Left lung (tissue), 14 donors: Measurements from ENCODE around the gene MBOAT2. TPM values are rescaled to one million over a fixed set of nuclear protein-coding genes. Genes with fewer than 3 reads are reported as not detected.
A peak's percentile ranks its signal among the peaks of the same experiment; 100 is the strongest.
"Not testable (repeated sequence)": the region's sequence is repeated elsewhere in the genome, so short reads cannot be mapped to it uniquely, and the experiment has no call there.

Experiments used
- ATAC-seq: fragments of 200-7000 bp; cut with Tn5 transposase; one replicate; pipeline ENCODE4 v1.9.1; 2020; ENCODE audit warnings: moderate library complexity
- DNase-seq, 4 donors: peaks; one replicate each; pipeline ENCODE4 v3.0.0-alpha.2; 2013 to 2020
- H3K27ac ChIP-seq, 2 donors: fragments of 200-600 bp; sonication (generic) in 1 of 2; one replicate each; pipeline versions ENCODE4 v1.5.0 to v1.8.0; 2020 to 2021
- H3K27me3 ChIP-seq, 2 donors: fragments of 200-600 bp; sonication (generic) in 1 of 2; one replicate each; pipeline versions ENCODE4 v1.5.0 to v1.8.0; 2020 to 2021
- H3K36me3 ChIP-seq, 2 donors: fragments of 200-600 bp; sonication (generic) in 1 of 2; one replicate each; pipeline versions ENCODE4 v1.5.0 to v1.8.0; 2020 to 2021
- H3K4me1 ChIP-seq, 2 donors: fragments of 200-600 bp; one replicate each; pipeline ENCODE4 v1.8.0; 2021
- H3K4me3 ChIP-seq, 2 donors: fragments of 200-600 bp; sonication (generic) in 1 of 2; one replicate each; pipeline versions ENCODE4 v1.5.0 to v1.8.0; 2020 to 2021; ENCODE audit warnings: mild to moderate bottlenecking in 1 of 2
- H3K9me3 ChIP-seq, 2 donors: fragments of 200-600 bp; sonication (generic) in 1 of 2; one replicate each; pipeline versions ENCODE4 v1.5.0 to v1.8.0; 2020 to 2021
- CTCF ChIP-seq, 2 donors: fragments of 200-600 bp; sonication (generic) in 1 of 2; IDR thresholded peaks; one replicate each; pipeline versions ENCODE4 v1.5.0 to v1.8.0; 2021; ENCODE audit warnings: antibody characterized with exemption in 2 of 2
- intact Hi-C, 2 donors: fragments of 100-400 bp; cut with DNase I; formaldehyde crosslinking; loops; one replicate each; pipeline versions ENCODE4 v1.11.2 to v1.14.2; 2022
- long read RNA-seq, 12 donors: library from polyadenylated mRNA in 2 of 12; unstranded in 2 of 12; transcript quantifications; one replicate each; pipeline ENCODE4 v2.0.0 and lab custom pipeline, GENCODE V29; 2019 to 2026
- polyA plus RNA-seq, 6 donors: library from polyadenylated mRNA; unstranded; fragments of 120-200 nt; gene quantifications; one replicate each; pipeline ENCODE4 v1.2.1, GENCODE V29; 2013; ENCODE audit not compliant: insufficient read length in 6 of 6
- total RNA-seq, 2 donors: library from RNA; stranded (reverse); fragmentation: NEBNext Ultra II Directional; extraction: Animal tissue kit (Norgen Biotek cat#: 25700); gene quantifications; one replicate each; pipeline ENCODE4 v1.2.1, GENCODE V29; 2021
- donor health status: DM: no; HTN: yes; CAD: no.
- donor health status: DM: no; HTN: no; CAD: no.

The MBOAT2 gene
- total RNA-seq, result 10 to 100 TPM; 32.7 to 32.9 TPM
- polyA plus RNA-seq, result 10 to 100 TPM; 58.6 to 85.5 (median 67.9) TPM
- long read RNA-seq, donor 1, full-length matches to known transcripts, result 4 of 4 reads
- long read RNA-seq, donor 1, partial matches to known transcripts, result 0 of 4 reads
- long read RNA-seq, donor 1, other reads (novel, unspliced or antisense), result 0 of 4 reads
- long read RNA-seq, donor 2, full-length matches to known transcripts, result 18 of 18 reads
- long read RNA-seq, donor 2, partial matches to known transcripts, result 0 of 18 reads
- long read RNA-seq, donor 2, other reads (novel, unspliced or antisense), result 0 of 18 reads
- long read RNA-seq, donor 3, full-length matches to known transcripts, result 8 of 8 reads
- long read RNA-seq, donor 3, partial matches to known transcripts, result 0 of 8 reads
- long read RNA-seq, donor 3, other reads (novel, unspliced or antisense), result 0 of 8 reads
- long read RNA-seq, donor 4, full-length matches to known transcripts, result 2 of 4 reads
- long read RNA-seq, donor 4, partial matches to known transcripts, result 0 of 4 reads
- long read RNA-seq, donor 4, other reads (novel, unspliced or antisense), result 2 of 4 reads
- long read RNA-seq, donor 5, full-length matches to known transcripts, result 13 of 13 reads
- long read RNA-seq, donor 5, partial matches to known transcripts, result 0 of 13 reads
- long read RNA-seq, donor 5, other reads (novel, unspliced or antisense), result 0 of 13 reads
- long read RNA-seq, donor 6, full-length matches to known transcripts, result 14 of 14 reads
- long read RNA-seq, donor 6, partial matches to known transcripts, result 0 of 14 reads
- long read RNA-seq, donor 6, other reads (novel, unspliced or antisense), result 0 of 14 reads
- long read RNA-seq, donor 7, full-length matches to known transcripts, result 2 of 2 reads
- long read RNA-seq, donor 7, partial matches to known transcripts, result 0 of 2 reads
- long read RNA-seq, donor 7, other reads (novel, unspliced or antisense), result 0 of 2 reads
- long read RNA-seq, donor 8, full-length matches to known transcripts, result 10 of 10 reads
- long read RNA-seq, donor 8, partial matches to known transcripts, result 0 of 10 reads
- long read RNA-seq, donor 8, other reads (novel, unspliced or antisense), result 0 of 10 reads
- long read RNA-seq, donor 9, result 0 reads
- long read RNA-seq, donor 10, full-length matches to known transcripts, result 3 of 5 reads
- long read RNA-seq, donor 10, partial matches to known transcripts, result 0 of 5 reads
- long read RNA-seq, donor 10, other reads (novel, unspliced or antisense), result 2 of 5 reads
- long read RNA-seq, donor 11, full-length matches to known transcripts, result 25 of 33 reads
- long read RNA-seq, donor 11, partial matches to known transcripts, result 8 of 33 reads
- long read RNA-seq, donor 11, other reads (novel, unspliced or antisense), result 0 of 33 reads
- long read RNA-seq, donor 12, full-length matches to known transcripts, result 11 of 11 reads
- long read RNA-seq, donor 12, partial matches to known transcripts, result 0 of 11 reads
- long read RNA-seq, donor 12, other reads (novel, unspliced or antisense), result 0 of 11 reads

- intact Hi-C loops, result no loop called here
- Histone ChIP-seq H3K27me3 (no peaks in the 10 kb centered on the region), H3K9me3 (no peaks in the 10 kb centered on the region), H3K27ac (peak within 1 kb of the TSS; percentile 90 to 91), H3K4me3 (peak within 1 kb of the TSS; percentile 68 to 78), H3K36me3 (no peaks in the 10 kb centered on the region), H3K4me1 (peaks cover 0 to 49% of the 10 kb centered on the region in 2 donors)
- ATAC-seq (peak; percentile 96), DNase-seq (peak; percentile 89 to 97 (median 94))
- no peak for TF ChIP-seq CTCF (IDR thresholded peaks at IDR 0.05)
Measured at GRCh38 chr2:9003616-9004337, at the start of gene MBOAT2. Gene MBOAT2 (minus strand): TSS chr2:9003684. CDS start chr2:9003614, 70 bp downstream.

- Histone ChIP-seq H3K36me3 (no peaks in the 10 kb centered on the region), H3K4me3 (no peak overlapping the region), H3K27ac (peak overlapping the region in 1 of 2 donors; percentile 70), H3K4me1 (peaks cover 0 to 13% of the 10 kb centered on the region in 2 donors), H3K9me3 (no peaks in the 10 kb centered on the region), H3K27me3 (no peaks in the 10 kb centered on the region)
- ATAC-seq (no peak), DNase-seq (no peak)
- no peak for TF ChIP-seq CTCF (IDR thresholded peaks at IDR 0.05)
- intact Hi-C loops, result no loop called here
Measured at GRCh38 chr2:9052821-9053533, 49.5 kb upstream of the MBOAT2 start.

GRCh38 chr2:9051451-9051850, 48.0 kb upstream of the MBOAT2 start:
- not testable (repeated sequence) for ATAC-seq

GRCh38 chr2:9050122-9050809, 46.8 kb upstream of the MBOAT2 start:
- H3K27ac ChIP-seq, result no peak overlapping the region
- H3K36me3 ChIP-seq, result no peaks in the 10 kb centered on the region
- intact Hi-C loops, result no loop called here
- DNase-seq (no peak), ATAC-seq (no peak)
- H3K9me3 ChIP-seq, result no peaks in the 10 kb centered on the region
- H3K27me3 ChIP-seq, result no peaks in the 10 kb centered on the region
- peaks cover 0 to 13% of the 10 kb centered on the region in 2 donors for H3K4me1 ChIP-seq
- TF ChIP-seq CTCF (IDR thresholded peaks at IDR 0.05), result no peak
- H3K4me3 ChIP-seq, result no peak overlapping the region

More at GRCh38 chr2:9051451-9051850, 48.0 kb upstream of the MBOAT2 start:
- DNase-seq, H3K4me3 ChIP-seq, H3K9me3 ChIP-seq, H3K27ac ChIP-seq, H3K36me3 ChIP-seq, H3K27me3 ChIP-seq, intact Hi-C loops: not testable (repeated sequence)
- peaks cover 0 to 13% of the 10 kb centered on the region in 2 donors for H3K4me1 ChIP-seq
